ENCODE data around the gene TMEM92.

TMEM92 gene

GRCh38 chr17:50274142-50274896, at the start of gene TMEM92:
TMEM92 (plus strand) TSS chr17:50274466; CDS start chr17:50274502, 36 bp downstream.
- no peak for DNase-seq
- TF ChIP-seq POLR2A (IDR thresholded peaks at IDR 0.05; ENCODE audit: low read length) (no peak), GATA1 (IDR thresholded peaks at IDR 0.05; ENCODE audit: low read depth, low read length) (no peak)

GRCh38 chr17:50225701-50226240, 48.5 kb upstream of the TMEM92 start:
- no peak for DNase-seq
- TF ChIP-seq POLR2A (IDR thresholded peaks at IDR 0.05; ENCODE audit: low read length) (no peak), GATA1 (IDR thresholded peaks at IDR 0.05; ENCODE audit: low read depth, low read length) (no peak)

GRCh38 chr17:50234581-50234980, 39.7 kb upstream of the TMEM92 start:
- no peak for DNase-seq
- no peak for TF ChIP-seq POLR2A (IDR thresholded peaks at IDR 0.05; ENCODE audit: low read length)
- no peak for TF ChIP-seq GATA1 (IDR thresholded peaks at IDR 0.05; ENCODE audit: low read depth, low read length)

- TF ChIP-seq GATA1 (IDR thresholded peaks at IDR 0.05; ENCODE audit: low read depth, low read length) = no peak
- TF ChIP-seq POLR2A (IDR thresholded peaks at IDR 0.05; ENCODE audit: low read length) = no peak
- DNase-seq = no peak
Observed at GRCh38 chr17:50237901-50238300, 36.4 kb upstream of the TMEM92 start.

- DNase-seq = no peak
- TF ChIP-seq GATA1 (IDR thresholded peaks at IDR 0.05; ENCODE audit: low read depth, low read length) (no peak), POLR2A (IDR thresholded peaks at IDR 0.05; ENCODE audit: low read length) (no peak)
Observed at GRCh38 chr17:50238601-50239280, 35.5 kb upstream of the TMEM92 start.

- TF ChIP-seq GATA1 (IDR thresholded peaks at IDR 0.05; ENCODE audit: low read depth, low read length) = no peak
- TF ChIP-seq POLR2A (IDR thresholded peaks at IDR 0.05; ENCODE audit: low read length) = no peak
- no peak for DNase-seq
Observed at GRCh38 chr17:50239937-50240336, 34.3 kb upstream of the TMEM92 start.

GRCh38 chr17:50240851-50241250, 33.4 kb upstream of the TMEM92 start:
- TF ChIP-seq GATA1 (IDR thresholded peaks at IDR 0.05; ENCODE audit: low read depth, low read length) (no peak), POLR2A (IDR thresholded peaks at IDR 0.05; ENCODE audit: low read length) (no peak)
- DNase-seq = no peak

- no peak for DNase-seq
- TF ChIP-seq POLR2A (IDR thresholded peaks at IDR 0.05; ENCODE audit: low read length) = no peak
- TF ChIP-seq GATA1 (IDR thresholded peaks at IDR 0.05; ENCODE audit: low read depth, low read length) = no peak
Observed at GRCh38 chr17:50241431-50241830, 32.8 kb upstream of the TMEM92 start.

- TF ChIP-seq GATA1 (IDR thresholded peaks at IDR 0.05; ENCODE audit: low read depth, low read length) = no peak
- no peak for TF ChIP-seq POLR2A (IDR thresholded peaks at IDR 0.05; ENCODE audit: low read length)
- DNase-seq = no peak
Observed at GRCh38 chr17:50244771-50245170, 29.5 kb upstream of the TMEM92 start.

GRCh38 chr17:50248255-50248654, 26.0 kb upstream of the TMEM92 start:
- TF ChIP-seq GATA1 (IDR thresholded peaks at IDR 0.05; ENCODE audit: low read depth, low read length) (no peak), POLR2A (IDR thresholded peaks at IDR 0.05; ENCODE audit: low read length) (no peak)

GRCh38 chr17:50252781-50253180, 21.5 kb upstream of the TMEM92 start:
- TF ChIP-seq POLR2A (IDR thresholded peaks at IDR 0.05; ENCODE audit: low read length) = no peak
- no peak for TF ChIP-seq GATA1 (IDR thresholded peaks at IDR 0.05; ENCODE audit: low read depth, low read length)
- DNase-seq = no peak

More at GRCh38 chr17:50248255-50248654, 26.0 kb upstream of the TMEM92 start:
- DNase-seq = no peak

- DNase-seq = no peak
- no peak for TF ChIP-seq POLR2A (IDR thresholded peaks at IDR 0.05; ENCODE audit: low read length)
- no peak for TF ChIP-seq GATA1 (IDR thresholded peaks at IDR 0.05; ENCODE audit: low read depth, low read length)
Observed at GRCh38 chr17:50255766-50256635, 18.3 kb upstream of the TMEM92 start.

GRCh38 chr17:50256826-50257618, 17.2 kb upstream of the TMEM92 start:
- no peak for TF ChIP-seq POLR2A (IDR thresholded peaks at IDR 0.05; ENCODE audit: low read length)
- no peak for TF ChIP-seq GATA1 (IDR thresholded peaks at IDR 0.05; ENCODE audit: low read depth, low read length)
- DNase-seq = no peak
